K562 (cell line): ENCODE measurements around the gene RAE1. TPM values are rescaled to one million over a fixed set of nuclear protein-coding genes. Genes with fewer than 3 reads are reported as not detected.

Experiments
- ATAC-seq: fragments of 200-7000 bp; cut with Tn5 transposase; 3 replicates; pipeline ENCODE4 v1.9.1; 2020; ENCODE audit warnings: moderate library complexity
- BruUV-seq: library from RNA; stranded (reverse); fragments of 400-500 nt; replicated peaks from 2 replicates; lab custom pipeline; 2021; lab: Mats Ljungman, UMichigan
- CTCF ChIA-PET: fragments of 300-600 bp; formaldehyde crosslinking; extraction: SDS; loops from one replicate; lab custom pipeline; 2021; ENCODE audit warnings: low intra/inter-chr PET ratio; lab: Yijun Ruan, JAX
- POLR2A ChIA-PET: fragments of 300-600, 350-650 bp; sonication (Branson Sonifier 250); formaldehyde crosslinking; extraction: SDS; loops from one replicate; lab custom pipeline; 2021; ENCODE audit warnings: antibody characterized with exemption, inconsistent platforms; lab: Yijun Ruan, JAX
- DNase-seq, 4 experiments: peaks; one replicate each; pipeline versions ENCODE4 v3.0.0 to v3.0.0-alpha.2; 2011 to 2018; ENCODE audit warnings: low spot score in 3 of 4, mixed read lengths in 3 of 4; ENCODE audit errors: extremely low read depth in 1 of 4
- FAIRE-seq: peaks from 2 replicates; lab custom pipeline; 2011; peaks lifted over from hg19 to GRCh38; lab: Jason Lieb, UNC
- H2AFZ ChIP-seq: 2 replicates; pipeline ENCODE4 v1.6.0; 2011; ENCODE audit warnings: low read depth, low read length, control low read depth, inconsistent platforms
- H3K27ac ChIP-seq: fragments of 200-600 bp; 3 replicates; pipeline ENCODE4 v1.8.0; 2011; ENCODE audit warnings: low read depth, mild to moderate bottlenecking, control low read depth, inconsistent platforms, low read length, moderate library complexity, mixed read lengths; ENCODE audit errors: extremely low read depth
- H3K27me3 ChIP-seq, 2 experiments: fragments of 300-600 bp in 1 of 2; 2 replicates in 1 of 2; 3 replicates in 1 of 2; pipeline versions ENCODE4 v1.6.0 to v1.8.0; 2011; ENCODE audit warnings: inconsistent platforms in 2 of 2, low read length in 2 of 2, mild to moderate bottlenecking in 1 of 2, mixed read lengths in 1 of 2, moderate library complexity in 1 of 2; ENCODE audit not compliant: control insufficient read depth in 2 of 2, insufficient read depth in 2 of 2
- H3K36me3 ChIP-seq: fragments of 300-600 bp; 3 replicates; pipeline ENCODE4 v1.8.0; 2011; ENCODE audit warnings: mild to moderate bottlenecking, low read length, inconsistent platforms; ENCODE audit not compliant: control insufficient read depth, insufficient read depth
- H3K4me1 ChIP-seq, 2 experiments: fragments of 200-600 bp in 1 of 2; replicated peaks in 1 of 2; 2 replicates in 1 of 2; 3 replicates in 1 of 2; pipeline versions ENCODE4 v1.5.1 to v1.8.0; 2011; ENCODE audit warnings: inconsistent platforms in 2 of 2, low read length in 2 of 2, mild to moderate bottlenecking in 1 of 2, mixed read lengths in 1 of 2, moderate library complexity in 1 of 2; ENCODE audit not compliant: control insufficient read depth in 2 of 2, insufficient read depth in 2 of 2
- H3K4me2 ChIP-seq: 2 replicates; pipeline ENCODE4 v1.6.1; 2011; ENCODE audit warnings: low read length, control low read depth, inconsistent platforms, mixed read lengths; ENCODE audit not compliant: insufficient read depth
- H3K4me3 ChIP-seq: fragments of 200-600 bp; sonication (generic), shearing (Covaris generic); 2 replicates; pipeline ENCODE4 v1.5.1; 2016; ENCODE audit warnings: control low read depth, inconsistent platforms
- H3K79me2 ChIP-seq: fragments of 200-600 bp; 3 replicates; pipeline ENCODE4 v1.8.0; 2011; ENCODE audit warnings: low read length, inconsistent platforms; ENCODE audit not compliant: control insufficient read depth, insufficient read depth
- H3K9ac ChIP-seq, 2 experiments: 2 replicates each; pipeline versions ENCODE4 v1.6.0 to v1.6.1; 2011; ENCODE audit warnings: low read depth in 2 of 2, low read length in 2 of 2, control low read depth in 1 of 2, inconsistent platforms in 1 of 2, mild to moderate bottlenecking in 1 of 2, mixed read lengths in 1 of 2; ENCODE audit not compliant: insufficient read depth in 1 of 2
- H3K9me1 ChIP-seq: one replicate; pipeline ENCODE4 v1.6.0; 2011; ENCODE audit warnings: inconsistent platforms, mild to moderate bottlenecking, low read length, moderate library complexity; ENCODE audit not compliant: control insufficient read depth, insufficient read depth
- H3K9me3 ChIP-seq: replicated peaks from 2 replicates; pipeline ENCODE4 v1.5.1; 2011; ENCODE audit warnings: low read depth, low read length, inconsistent platforms; ENCODE audit not compliant: control insufficient read depth, insufficient read depth
- H4K20me1 ChIP-seq: replicated peaks from 2 replicates; pipeline ENCODE4 v1.6.1; 2011; ENCODE audit warnings: low read length, inconsistent platforms, mixed read lengths; ENCODE audit not compliant: control insufficient read depth, insufficient read depth
- CREB3L1 ChIP-seq: fragments of 450-650 bp; IDR thresholded peaks from 2 replicates; pipeline ENCODE4 v1.6.1; 2014; ENCODE audit warnings: low read depth, mild to moderate bottlenecking, moderate library complexity, borderline replicate concordance
- FIP1L1 ChIP-seq: fragments of 200-400 bp; formaldehyde crosslinking; IDR thresholded peaks from 2 replicates; pipeline ENCODE4 v1.6.1; 2018; ENCODE audit warnings: mild to moderate bottlenecking, low read depth, low read length; ENCODE audit not compliant: poor library complexity, severe bottlenecking
- HLTF ChIP-seq: fragments of 450-650 bp; IDR thresholded peaks from 2 replicates; pipeline ENCODE4 v1.6.1; 2016
- HNRNPL ChIP-seq: fragments of 200-400 bp; formaldehyde crosslinking; IDR thresholded peaks from 2 replicates; pipeline ENCODE4 v1.6.1; 2017; ENCODE audit warnings: low read depth, mild to moderate bottlenecking, low read length
- KLF1 ChIP-seq: fragments of 450-650 bp; IDR thresholded peaks from 2 replicates; pipeline ENCODE4 v1.6.1; 2016; ENCODE audit warnings: missing genetic modification characterization, missing compliant biosample characterization
- KLF16 ChIP-seq: IDR thresholded peaks from 2 replicates; pipeline ENCODE4 v1.6.1; 2016; ENCODE audit warnings: antibody characterized with exemption
- MAFF ChIP-seq: IDR thresholded peaks from 2 replicates; pipeline ENCODE4 v1.6.1; 2012; ENCODE audit warnings: low read length, improper control_type of control experiment
- POLR2H ChIP-seq: IDR thresholded peaks from 2 replicates; pipeline ENCODE4 v1.6.1; 2016; ENCODE audit warnings: missing genetic modification characterization, low read depth, mild to moderate bottlenecking, control low read depth, missing compliant biosample characterization, moderate library complexity
- RAD21 ChIP-seq, 2 experiments: fragments of 250-450 bp in 1 of 2; fragments of 450-650 bp in 1 of 2; sonication (Bioruptor Pico) in 1 of 2; formaldehyde crosslinking in 1 of 2; IDR thresholded peaks in 1 of 2; conservative IDR thresholded peaks in 1 of 2; 2 replicates each; pipeline versions ENCODE4 v1.4.0 to v1.8.0; 2020 to 2022; ENCODE audit warnings: mild to moderate bottlenecking in 2 of 2, moderate library complexity in 1 of 2
- RB1 ChIP-seq: fragments of 450-650 bp; IDR thresholded peaks from 2 replicates; pipeline ENCODE4 v1.6.1; 2017; ENCODE audit warnings: low read depth, mild to moderate bottlenecking
- SETDB1 ChIP-seq: IDR thresholded peaks from one replicate; pipeline ENCODE4 v1.6.1; 2012; ENCODE audit warnings: low read length, control low read depth, inconsistent platforms
- TCF3 ChIP-seq: sonication (generic); formaldehyde crosslinking; IDR thresholded peaks from 2 replicates; pipeline ENCODE4 v1.4.0; 2020; ENCODE audit warnings: mild to moderate bottlenecking, missing genetic modification reagents
- ZNF41 ChIP-seq: fragments of 250-450 bp; sonication (Bioruptor Pico); conservative IDR thresholded peaks from 2 replicates; pipeline ENCODE4 v1.4.0; 2020; ENCODE audit warnings: mild to moderate bottlenecking
- WGBS: fragments of 100-300 bp; shearing (Covaris generic); methylation state at CpG from one replicate; pipeline ENCODE4 v1.1.6; 2016; ENCODE audit warnings: low coverage, mixed read lengths; ENCODE audit not compliant: insufficient coverage; ENCODE audit errors: missing lambda C conversion rate; 5-methylcytosine and 5-hydroxymethylcytosine counted together
- in situ Hi-C: fragments of 300-500 bp; cut with MboI; formaldehyde crosslinking; loops from 4 replicates; pipeline ENCODE4 v1.15.0; 2018; ENCODE audit warnings: inconsistent platforms, mixed read lengths
- intact Hi-C: fragments of 100-400 bp; cut with micrococcal nuclease; formaldehyde crosslinking; loops from 2 replicates; pipeline ENCODE4 v1.14.2; 2022
- polyA plus RNA-seq, 8 experiments: library from polyadenylated mRNA; depleted of rRNA in 4 of 8; stranded (reverse) in 5 of 8; unstranded in 3 of 8; fragments of >200 nt; fragmentation: Nextera tagmentation in 2 of 8; fragmentation: Illumina TruSeq in 1 of 8; extraction: Ambion mirVana in 2 of 8; extraction: Trizol in 1 of 8; gene quantifications; 2 replicates each; pipeline versions ENCODE4 v1.2.1 to v1.2.3, GENCODE V29; 2011 to 2014; ENCODE audit warnings: inconsistent platforms in 1 of 8, missing spikeins in 1 of 8
- total RNA-seq, 7 experiments: library from RNA; depleted of rRNA in 6 of 7; stranded (reverse); fragments of >200 nt in 6 of 7; fragmentation: Illumina TruSeq in 2 of 7; extraction: Trizol in 2 of 7; gene quantifications; 2 replicates each; pipeline versions ENCODE4 v1.2.1 to v1.2.3, GENCODE V29; 2011 to 2021; ENCODE audit warnings: low replicate concordance in 1 of 7
- TF ChIP-seq, protein P1 (sequence below): fragments of 250-450 bp; sonication (Bioruptor Pico); IDR thresholded peaks from 2 replicates; pipeline ENCODE4 v1.5.0; 2021; ENCODE audit warnings: mild to moderate bottlenecking, borderline replicate concordance

Gene RAE1
- total and polyA plus RNA-seq, 9 of the 15 experiments (the other 6 are each of a cell fraction or from before 2014, with no cell fraction given), result 33.7 to 248 (median 77.7) TPM

- Histone ChIP-seq H3K4me2 (peak overlapping the region; percentile 86), H3K36me3 (peaks cover 21% of the 10 kb centered on the region), H3K27ac (peak overlapping the region; percentile 95), H3K9me1 (peaks cover 5% of the 10 kb centered on the region), H3K9me3 (no peaks in the 10 kb centered on the region), H3K4me3 (peak overlapping the region; percentile 22), H3K4me1 (peaks cover 34 to 58% of the 10 kb centered on the region in 2 experiments), H2AFZ (peak overlapping the region; percentile 92), H3K27me3 (no peaks in the 10 kb centered on the region), H3K79me2 (peaks cover 27% of the 10 kb centered on the region), H4K20me1 (peaks cover 21% of the 10 kb centered on the region), H3K9ac (peak overlapping the region; percentile 95)
- under 1% methylated on average over 36 of the region's 57 CpGs for WGBS
- in situ Hi-C loops, result loop anchor here (5.0 to 25.0 kb wide), 3 partner anchors 103 to 823 kb away; no protein-coding TSS in a partner anchor
- FAIRE-seq (peak; percentile 77), DNase-seq (peak; percentile 89 to 90 (median 90)), ATAC-seq (peak; percentile 86)
- BruUV-seq, result no TSS peak
- POLR2A ChIA-PET, result interaction anchor here (0.5 to 2.1 kb wide), 12 partner anchors 9 to 151 kb away, joined by 3 to 9 read pairs (median 3); no protein-coding TSS in a partner anchor
- intact Hi-C loops, result no loop called here
- CTCF ChIA-PET, result interaction anchor here (2.3 kb wide), 1 partner anchor 106 kb away, joined by 9 read pairs; no protein-coding TSS in a partner anchor
- TF ChIP-seq, protein P1, sequence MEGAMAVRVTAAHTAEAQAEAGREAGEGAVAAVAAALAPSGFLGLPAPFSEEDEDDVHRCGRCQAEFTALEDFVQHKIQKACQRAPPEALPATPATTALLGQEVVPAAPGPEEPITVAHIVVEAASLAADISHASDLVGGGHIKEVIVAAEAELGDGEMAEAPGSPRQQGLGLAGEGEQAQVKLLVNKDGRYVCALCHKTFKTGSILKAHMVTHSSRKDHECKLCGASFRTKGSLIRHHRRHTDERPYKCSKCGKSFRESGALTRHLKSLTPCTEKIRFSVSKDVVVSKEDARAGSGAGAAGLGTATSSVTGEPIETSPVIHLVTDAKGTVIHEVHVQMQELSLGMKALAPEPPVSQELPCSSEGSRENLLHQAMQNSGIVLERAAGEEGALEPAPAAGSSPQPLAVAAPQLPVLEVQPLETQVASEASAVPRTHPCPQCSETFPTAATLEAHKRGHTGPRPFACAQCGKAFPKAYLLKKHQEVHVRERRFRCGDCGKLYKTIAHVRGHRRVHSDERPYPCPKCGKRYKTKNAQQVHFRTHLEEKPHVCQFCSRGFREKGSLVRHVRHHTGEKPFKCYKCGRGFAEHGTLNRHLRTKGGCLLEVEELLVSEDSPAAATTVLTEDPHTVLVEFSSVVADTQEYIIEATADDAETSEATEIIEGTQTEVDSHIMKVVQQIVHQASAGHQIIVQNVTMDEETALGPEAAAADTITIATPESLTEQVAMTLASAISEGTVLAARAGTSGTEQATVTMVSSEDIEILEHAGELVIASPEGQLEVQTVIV (CRISPR knock-in tag), result peak; percentile 32; the same call in 1 of the 2 replicates
- TF ChIP-seq KLF16, result no peak
- TF ChIP-seq KLF1 (tag), result peak; percentile 86
- no peak for TF ChIP-seq ZNF41 (CRISPR knock-in tag)
- peak in 1 of 2 experiments; percentile 40; a peak in 2 of 4 replicates for TF ChIP-seq RAD21 (CRISPR knock-in tag; conservative IDR thresholded peaks at IDR 0.05 in 1 of 2, IDR thresholded peaks at IDR 0.05 in 1 of 2)
- TF ChIP-seq TCF3 (CRISPR knock-in tag), result no peak; the same call in 1 of the 2 replicates
- no peak for TF ChIP-seq HLTF
- TF ChIP-seq POLR2H (tag), result peak; percentile 38; the same call in 1 of the 2 replicates
- TF ChIP-seq FIP1L1, result peak; percentile 41
- no peak for TF ChIP-seq MAFF
- TF ChIP-seq RB1, result peak; percentile 66
- TF ChIP-seq CREB3L1, result peak; percentile 67
- TF ChIP-seq HNRNPL, result peak; percentile 85
- TF ChIP-seq SETDB1, result no peak
These were observed 38.1 kb downstream of the RAE1 start for GRCh38 chr20:57388953-57389694.
